Activated CD4-positive, alpha-beta T cell treated with anti-CD3 and anti-CD28 coated beads for 4 hours (primary cell): ENCODE data around the gene TADA2B.
A peak's percentile ranks its signal among the peaks of the same experiment; 100 is the strongest.
"Not testable (repeated sequence)": the region's sequence is repeated elsewhere in the genome, so short reads cannot be mapped to it uniquely, and the experiment has no call there.

Source experiments
- DNase-seq, 2 donors: peaks; one replicate each; pipeline ENCODE4 v3.0.0-alpha.2; 2020

TADA2B gene

DNA sequence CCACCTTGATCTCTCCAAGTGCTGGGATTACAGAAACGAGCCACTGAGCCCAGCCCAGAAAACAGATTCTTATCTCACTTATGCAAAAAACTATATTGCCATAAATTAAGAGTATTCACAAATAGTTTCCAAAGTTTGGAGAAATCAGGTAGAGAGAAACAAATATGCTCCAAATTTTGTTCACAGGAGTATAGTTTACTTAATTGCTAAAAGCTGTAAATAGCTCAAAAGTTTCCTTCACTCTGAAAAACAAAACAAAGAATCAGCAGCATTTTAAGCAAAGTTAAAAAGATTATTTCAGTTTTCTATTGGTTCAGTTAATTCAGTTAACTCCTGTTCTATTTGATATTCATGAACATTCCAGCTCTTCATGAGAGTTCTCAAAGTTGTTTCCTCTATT is 43.2 kb downstream of the TADA2B start:
- no peak for DNase-seq

DNA sequence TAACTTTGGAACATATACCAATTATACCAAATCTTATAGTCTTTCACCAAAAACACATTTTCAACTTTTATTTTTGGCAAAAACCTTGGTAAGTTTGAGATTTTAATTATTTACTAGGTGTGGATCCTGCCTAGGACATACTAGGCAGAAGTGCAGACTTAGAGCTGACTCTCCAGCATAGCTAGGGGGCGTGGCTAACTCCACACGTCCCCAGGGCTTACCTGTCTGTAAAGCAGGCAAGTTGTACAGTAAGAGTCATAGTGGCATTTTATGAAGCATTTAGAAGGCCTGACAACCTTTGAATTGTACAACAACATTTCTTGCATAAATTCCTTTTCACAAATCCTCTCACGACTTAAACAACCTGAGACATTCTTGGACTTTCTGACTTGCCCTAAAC is 43.9 kb downstream of the TADA2B start:
- no peak for DNase-seq

DNA sequence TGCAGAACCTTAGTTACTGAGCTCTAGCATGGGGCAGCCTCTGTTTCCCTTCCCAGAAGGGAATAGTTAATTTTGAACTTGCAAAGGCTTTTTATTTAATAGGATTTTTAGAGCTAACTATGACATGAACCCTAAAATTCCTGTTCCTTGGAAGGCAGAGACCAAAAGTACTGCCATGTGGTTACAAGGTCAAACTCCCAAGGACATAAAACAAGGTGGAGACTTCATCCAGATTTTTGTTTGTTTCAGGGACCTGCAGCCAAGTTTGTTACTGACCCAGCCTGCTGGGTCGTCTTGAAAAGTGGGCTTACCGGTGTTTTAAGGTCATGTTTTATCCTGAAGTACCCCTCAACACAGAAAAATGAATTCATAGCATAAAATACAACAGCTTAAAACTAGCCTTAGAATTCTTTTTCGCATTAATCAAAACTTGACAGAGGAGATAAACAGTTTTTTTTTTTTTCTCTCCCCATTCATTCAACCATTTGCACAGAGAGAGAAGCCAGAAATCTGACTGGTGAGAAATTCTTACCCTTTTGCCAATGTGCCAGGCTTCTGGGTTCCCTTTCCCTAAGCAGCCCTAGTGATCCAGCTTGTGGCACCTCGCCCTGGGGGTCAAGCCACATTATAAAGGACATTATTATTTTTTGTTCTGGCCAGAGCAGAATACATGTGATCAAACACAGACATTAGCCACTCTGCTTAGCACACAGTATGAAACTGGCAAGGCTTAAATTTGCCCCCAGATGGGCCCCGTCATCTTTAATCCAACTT is 46.2 kb downstream of the TADA2B start:
- no peak for DNase-seq

DNA sequence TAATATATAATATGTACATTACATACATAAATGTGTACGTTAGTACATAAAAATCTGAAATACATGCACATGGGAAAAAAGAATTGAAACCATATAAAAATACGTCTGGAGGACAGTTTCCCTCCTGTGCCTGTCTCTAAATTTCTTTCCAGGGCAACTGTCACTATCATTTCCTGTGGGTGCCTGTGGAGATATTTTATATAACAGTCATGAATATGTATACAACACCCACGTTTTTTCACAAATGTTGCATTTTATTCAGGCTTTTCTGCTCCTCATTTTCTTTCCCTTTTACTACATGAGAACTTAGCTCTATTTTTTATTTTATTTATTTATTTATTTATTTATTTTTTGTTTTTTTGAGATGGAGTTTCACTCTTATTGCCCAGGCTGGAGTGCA is 48.9 kb downstream of the TADA2B start:
- DNase-seq, result no peak

DNA sequence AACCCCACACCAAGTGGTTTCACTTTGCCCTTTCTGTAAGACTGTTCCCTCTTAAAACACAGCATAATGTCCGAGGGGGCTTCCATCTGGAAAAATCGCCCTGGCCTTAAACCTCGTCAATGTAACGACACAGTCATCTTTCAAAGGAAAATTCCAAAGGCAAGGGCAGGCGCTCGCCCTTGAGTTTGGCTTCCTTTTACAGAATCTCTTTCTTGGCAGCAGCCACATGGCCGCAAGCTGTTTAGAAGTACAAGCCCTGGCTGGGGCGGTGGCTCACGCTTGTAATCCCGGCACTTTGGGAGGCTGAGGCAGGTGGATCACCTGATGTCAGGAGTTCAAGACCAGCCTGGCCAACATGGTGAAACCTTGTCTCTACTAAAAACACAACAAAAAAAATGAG is 51.7 kb downstream of the TADA2B start:
- DNase-seq, result no peak

DNA sequence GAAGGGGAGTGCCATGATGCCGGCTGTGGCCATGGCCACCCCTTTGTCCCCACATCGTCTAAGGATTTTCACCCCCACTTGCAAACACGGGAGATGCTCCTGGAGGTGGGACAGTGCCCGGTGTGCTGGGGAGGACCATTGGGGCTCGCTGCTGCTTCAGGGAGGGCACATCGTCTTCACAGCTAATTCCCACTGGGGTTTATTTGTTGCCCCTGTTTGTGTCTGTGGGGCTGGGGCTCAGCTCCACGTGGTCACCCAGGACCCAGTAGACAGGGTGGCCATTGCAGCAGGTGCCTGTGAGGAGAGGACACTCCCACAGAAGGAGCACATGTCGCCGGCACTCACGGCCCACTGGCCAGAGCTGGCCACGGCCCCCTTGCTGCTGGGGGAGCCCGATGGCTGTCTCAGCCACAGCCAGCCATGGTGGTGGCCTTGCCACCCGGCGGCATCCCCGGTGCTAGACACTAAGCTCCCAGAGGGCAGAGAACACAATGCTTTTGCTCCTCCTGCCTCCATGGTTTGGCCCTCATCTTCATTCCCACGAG is 52.5 kb downstream of the TADA2B start:
- no peak for DNase-seq

DNA sequence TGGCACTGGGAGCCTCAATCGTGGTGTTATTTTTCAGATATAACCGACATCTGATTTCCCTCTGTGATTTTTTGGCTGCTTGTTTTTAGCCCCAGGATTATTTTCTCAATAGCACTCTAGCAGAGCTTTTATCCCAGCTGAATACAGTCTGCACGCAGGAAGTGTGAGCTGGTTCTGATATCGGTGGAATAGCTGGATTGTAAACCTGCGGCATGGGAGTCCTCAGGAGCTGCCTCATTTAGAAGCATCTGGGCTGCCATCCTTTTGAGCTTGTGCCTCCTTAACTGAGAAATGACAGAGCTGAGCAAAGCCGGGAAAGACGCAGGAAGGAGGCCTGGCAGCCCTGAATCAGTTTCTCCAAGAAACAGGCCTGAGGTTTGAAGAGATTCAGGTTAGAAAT is 53.1 kb downstream of the TADA2B start:
- DNase-seq, result no peak

DNA sequence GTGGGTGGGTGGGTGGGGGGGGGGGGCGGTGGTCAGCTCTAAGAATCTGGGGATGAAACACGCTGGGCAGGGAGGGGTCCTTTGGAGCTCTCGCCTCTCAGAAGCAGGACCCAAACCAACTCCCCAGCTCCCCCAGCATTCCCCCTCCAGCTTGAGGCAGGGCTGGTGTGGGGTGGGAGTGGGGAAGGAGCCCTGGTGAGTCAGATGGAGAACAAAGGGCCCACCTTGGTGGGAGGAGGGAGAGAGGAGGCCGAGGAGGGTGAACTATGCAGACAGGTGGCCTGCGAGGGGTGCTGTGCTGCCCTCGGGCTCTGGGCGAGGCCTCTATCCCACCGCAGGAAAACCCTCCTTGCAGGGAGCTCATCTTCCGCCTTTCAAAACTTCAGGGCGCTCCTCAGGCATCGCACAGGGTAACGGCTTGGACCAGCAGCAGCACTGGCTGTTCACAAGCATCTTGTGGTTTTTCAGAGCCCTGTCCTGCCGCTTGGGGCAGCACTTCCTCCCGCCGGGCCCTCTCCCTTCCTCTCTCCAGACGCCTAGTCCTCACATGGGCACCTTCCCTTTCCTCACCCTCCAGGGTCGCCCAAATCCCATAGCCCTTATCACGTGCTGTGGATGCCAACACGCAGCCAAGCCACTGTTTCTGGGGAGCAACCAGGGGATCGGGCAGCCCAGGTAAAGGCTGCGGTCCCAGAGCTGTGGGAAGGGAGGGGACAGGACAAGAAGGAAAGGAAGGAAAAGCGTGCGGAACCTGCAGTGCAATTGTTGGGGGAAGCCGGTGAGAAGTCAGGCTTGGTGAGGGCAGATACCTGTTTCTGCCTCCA is 58.7 kb downstream of the TADA2B start:
- peak; percentile 35 to 40 for DNase-seq

DNA sequence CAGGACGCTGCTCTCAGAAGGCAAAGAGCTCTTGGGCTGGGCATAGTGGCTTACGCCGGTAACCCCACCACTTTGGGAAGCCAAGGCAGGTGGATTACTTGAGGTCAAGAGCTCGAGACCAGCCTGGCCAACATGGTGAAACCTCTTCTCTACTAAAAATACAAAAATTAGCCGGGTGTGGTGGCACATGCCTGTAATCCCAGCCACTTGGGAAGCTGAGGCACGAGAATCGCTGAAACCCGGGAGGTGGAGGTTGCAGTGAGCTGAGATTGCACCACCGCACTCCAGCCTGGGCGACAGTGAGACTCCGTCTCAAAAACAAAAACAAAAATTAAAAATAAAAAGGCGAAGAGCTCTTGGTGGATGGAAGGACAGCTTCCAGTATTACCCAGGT is 59.3 kb downstream of the TADA2B start:
- DNase-seq, result not testable (repeated sequence)

DNA sequence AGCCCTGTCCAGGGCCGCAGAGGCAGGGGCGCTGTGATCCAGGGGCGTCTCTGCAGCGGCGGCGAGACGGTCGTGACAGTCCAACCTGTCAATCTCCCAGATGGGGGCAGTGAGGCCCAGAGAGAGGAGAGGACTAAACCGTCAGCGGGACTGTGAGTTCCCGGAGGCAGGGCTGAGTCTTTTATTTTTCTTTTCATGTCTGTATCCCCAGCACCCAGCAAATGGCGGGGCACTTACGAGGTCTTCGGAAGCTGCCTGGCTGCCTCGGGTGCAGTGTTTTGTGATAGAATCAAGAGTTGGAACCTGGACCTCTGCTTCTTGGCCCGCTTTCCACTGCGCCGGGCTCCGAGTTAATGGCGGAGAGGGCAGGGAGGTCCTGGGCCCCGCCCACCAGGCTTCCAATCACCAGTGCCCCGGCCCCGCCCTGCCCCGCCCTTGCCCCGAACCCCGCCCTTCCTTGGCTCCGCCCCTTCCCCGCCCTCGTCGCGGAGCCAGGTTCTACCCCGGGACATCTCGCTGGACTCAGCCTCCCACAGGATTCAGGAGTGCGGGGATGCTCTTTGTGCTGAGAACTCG is 59.9 kb downstream of the TADA2B start:
- DNase-seq, result peak; percentile 79

DNA sequence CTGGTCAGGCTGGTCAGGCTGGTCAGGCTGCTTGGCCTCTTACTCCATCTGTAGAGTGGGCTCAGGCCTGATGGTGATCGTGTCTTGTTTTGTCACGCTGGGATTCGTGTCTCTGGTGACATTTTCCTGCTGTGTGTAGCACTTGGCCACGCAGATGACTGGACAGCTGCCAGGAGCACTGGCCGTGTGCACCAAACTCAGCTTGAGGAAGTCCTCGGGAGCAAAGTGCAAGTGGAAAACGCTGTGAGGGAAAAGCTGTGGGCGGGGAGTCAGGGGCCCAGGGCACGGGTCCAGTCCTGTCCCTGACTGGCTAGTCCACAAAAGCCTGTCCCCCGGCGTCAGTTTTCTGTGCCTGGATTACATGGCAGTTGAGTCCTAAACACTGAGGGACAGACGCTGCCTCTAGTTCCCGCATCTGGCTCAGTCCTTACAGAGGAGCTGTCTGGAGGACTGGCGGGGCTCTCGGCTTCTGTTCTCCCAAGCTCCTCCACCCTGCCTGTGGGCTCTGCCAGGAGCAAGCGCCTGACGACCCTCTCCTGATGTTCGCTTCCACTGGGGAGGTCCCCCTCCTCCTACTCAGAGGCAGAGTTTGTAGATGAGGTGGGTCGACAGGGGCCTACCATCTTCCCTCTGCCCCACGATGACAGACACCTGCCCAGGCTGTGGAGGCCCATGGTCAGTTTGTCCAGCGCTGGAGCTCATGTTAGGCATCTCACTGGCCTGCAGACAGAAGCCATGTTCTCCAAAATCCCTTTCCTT is 60.6 kb downstream of the TADA2B start:
- DNase-seq, result peak in 1 of 2 donors; percentile 5

DNA sequence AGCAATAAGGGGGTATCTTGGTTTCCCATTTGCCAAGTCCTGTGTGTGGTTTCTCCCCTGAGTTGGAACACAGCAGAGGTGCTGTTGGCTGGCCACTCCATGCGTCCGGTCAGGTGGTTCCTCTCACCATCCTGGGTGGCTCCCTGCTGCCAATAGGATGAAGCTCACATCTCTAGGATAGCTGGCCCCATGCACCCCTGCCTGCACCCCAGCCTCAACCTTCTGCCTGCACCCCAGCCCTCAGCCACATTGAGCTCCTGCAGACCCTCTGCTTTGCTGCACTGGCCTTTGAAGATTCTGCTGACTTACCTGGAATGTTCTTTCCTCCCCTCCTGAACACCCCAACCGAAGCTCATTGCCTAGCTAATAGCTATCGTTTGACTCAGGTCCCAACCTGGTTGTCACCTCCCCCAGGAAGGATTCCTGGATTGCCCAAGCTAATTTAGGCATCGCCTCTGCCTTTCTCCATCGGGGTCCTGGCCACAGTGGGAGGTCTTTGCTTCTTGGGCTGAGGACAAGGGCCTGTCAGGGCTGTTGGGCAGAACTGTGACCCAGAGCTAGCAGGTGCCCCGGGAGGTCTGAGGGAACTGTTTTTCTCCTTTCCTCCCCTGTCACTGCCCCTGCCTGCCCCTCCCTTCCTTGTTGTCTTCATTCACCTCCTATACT is 61.3 kb downstream of the TADA2B start:
- DNase-seq, result no peak

DNA sequence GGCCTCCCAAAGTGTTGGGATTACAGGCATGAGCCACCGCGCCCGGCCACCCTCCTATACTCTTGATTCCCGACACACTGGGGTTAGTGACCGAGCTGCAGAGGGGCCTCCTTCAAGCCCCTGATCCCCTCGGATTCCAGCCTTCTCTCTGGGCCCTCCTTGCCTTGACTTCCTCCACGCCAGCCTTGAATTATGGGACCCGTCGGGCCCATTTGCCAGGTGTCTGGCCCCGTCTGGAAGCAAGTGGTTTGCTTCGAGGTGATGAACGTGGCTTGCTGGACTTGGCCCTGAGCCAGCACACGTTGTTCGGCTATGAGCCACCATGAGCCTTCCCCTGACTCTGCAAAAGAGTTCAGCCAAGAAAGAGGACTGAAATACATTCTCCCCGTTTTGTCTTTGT is 62.1 kb downstream of the TADA2B start:
- DNase-seq, result no peak

DNA sequence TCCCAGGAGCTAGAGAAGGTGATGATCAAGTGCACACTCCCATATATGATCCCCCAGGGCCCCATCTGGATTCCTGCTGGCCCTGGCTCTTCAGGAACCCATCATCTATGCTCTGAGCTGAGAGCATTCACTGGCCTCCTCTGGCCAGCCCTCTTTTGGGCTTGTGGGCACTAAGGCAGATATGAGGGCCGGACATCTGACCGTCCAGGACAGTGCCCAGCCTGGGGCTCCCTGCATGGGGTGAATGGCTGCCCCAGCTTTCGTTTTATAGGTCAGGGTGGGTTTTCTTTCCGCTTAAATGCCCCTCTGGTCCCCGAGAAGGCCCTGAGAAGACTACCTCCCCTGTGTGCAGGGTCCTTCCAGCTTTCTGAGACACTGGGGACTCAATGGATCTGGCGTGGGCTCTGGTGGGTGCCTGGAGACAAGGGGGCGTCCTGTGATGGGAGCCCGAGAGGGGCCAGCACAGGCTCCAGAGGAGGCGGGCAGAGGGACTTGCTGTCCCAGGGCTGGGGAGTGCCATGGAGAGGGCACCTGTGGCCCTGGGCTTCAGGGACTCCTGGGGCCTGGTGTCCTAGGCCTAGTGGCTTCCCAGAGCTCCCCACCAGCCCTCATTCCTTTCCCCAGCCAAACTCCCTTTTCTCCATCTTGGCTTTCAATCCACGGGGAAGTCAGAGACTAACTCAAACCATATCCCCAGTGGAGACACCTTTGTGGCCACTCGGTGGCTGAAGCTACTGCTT is 64.2 kb downstream of the TADA2B start:
- DNase-seq, result no peak
